ENCODE data around the gene PPP1R2. TPM values are rescaled to one million over a fixed set of nuclear protein-coding genes. Genes with fewer than 3 reads are reported as not detected.

The PPP1R2 gene
- total RNA-seq, 1 donor = 203 TPM

DNA sequence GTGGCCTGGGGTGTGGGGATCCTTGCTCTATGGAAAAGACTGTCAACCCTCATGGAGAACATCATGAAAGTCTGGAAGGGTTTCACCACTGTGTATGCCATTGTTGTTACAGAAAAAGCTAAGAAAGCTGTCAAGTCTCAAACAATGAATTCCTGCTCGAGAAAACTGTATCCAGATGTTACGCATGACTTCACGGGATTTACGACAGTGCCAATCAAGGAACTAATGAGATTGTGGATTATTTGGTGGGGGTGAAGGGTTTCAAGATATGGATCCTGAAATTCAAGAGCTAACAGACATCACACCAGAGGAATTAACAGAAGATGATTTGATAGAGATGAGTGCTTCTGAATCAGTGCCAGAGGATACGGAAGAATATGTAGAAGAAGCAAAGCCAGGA, 7.8 kb downstream of the PPP1R2 start:
- Histone ChIP-seq H3K9me3 (ENCODE audit: low read depth, low read length) (no peaks in the 10 kb centered on the region), H3K27ac (ENCODE audit: low read depth, low read length) (no peak overlapping the region), H3K4me3 (ENCODE audit: insufficient read depth, low read length) (no peak overlapping the region), H3K4me1 (ENCODE audit: insufficient read depth, low read length) (no peaks in the 10 kb centered on the region), H4K20me1 (ENCODE audit: insufficient read depth, low read length) (peaks cover 62% of the 10 kb centered on the region), H3K79me2 (ENCODE audit: insufficient read depth, low read length) (peaks cover 80% of the 10 kb centered on the region), H3K4me2 (ENCODE audit: insufficient read depth, low read length) (no peak overlapping the region), H2AFZ (ENCODE audit: low read length) (no peak overlapping the region), H3K27me3 (ENCODE audit: insufficient read depth, low read length) (no peaks in the 10 kb centered on the region), H3K36me3 (ENCODE audit: insufficient read depth, low read length) (no peaks in the 10 kb centered on the region)
- no peak for DNase-seq (ENCODE audit: insufficient read length, low spot score, missing footprints)
- TF ChIP-seq, protein P1, sequence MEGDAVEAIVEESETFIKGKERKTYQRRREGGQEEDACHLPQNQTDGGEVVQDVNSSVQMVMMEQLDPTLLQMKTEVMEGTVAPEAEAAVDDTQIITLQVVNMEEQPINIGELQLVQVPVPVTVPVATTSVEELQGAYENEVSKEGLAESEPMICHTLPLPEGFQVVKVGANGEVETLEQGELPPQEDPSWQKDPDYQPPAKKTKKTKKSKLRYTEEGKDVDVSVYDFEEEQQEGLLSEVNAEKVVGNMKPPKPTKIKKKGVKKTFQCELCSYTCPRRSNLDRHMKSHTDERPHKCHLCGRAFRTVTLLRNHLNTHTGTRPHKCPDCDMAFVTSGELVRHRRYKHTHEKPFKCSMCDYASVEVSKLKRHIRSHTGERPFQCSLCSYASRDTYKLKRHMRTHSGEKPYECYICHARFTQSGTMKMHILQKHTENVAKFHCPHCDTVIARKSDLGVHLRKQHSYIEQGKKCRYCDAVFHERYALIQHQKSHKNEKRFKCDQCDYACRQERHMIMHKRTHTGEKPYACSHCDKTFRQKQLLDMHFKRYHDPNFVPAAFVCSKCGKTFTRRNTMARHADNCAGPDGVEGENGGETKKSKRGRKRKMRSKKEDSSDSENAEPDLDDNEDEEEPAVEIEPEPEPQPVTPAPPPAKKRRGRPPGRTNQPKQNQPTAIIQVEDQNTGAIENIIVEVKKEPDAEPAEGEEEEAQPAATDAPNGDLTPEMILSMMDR (IDR thresholded peaks at IDR 0.05; ENCODE audit: extremely low read depth, low read depth, low read length) = no peak

DNA sequence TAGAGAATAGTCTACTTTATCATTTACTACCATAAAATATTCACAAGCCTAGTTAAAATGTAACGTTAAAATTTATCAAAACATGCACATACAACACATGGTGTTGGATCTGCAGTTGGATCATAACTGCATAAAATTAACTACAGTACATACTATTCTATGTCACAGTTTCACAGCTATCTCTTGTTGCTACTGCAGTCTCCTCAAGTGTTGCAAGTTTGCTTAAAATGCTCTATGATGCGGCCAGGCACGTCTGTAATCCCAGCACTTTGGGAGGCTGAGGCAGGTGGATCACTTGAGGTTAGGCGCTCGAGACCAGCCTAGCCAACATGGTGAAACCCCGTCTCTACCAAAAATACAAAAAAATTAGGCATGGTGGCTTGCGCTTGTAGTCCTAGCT, 10.3 kb downstream of the PPP1R2 start:
- no peak overlapping the region for H3K4me2 ChIP-seq (ENCODE audit: insufficient read depth, low read length)
- DNase-seq (ENCODE audit: insufficient read length, low spot score, missing footprints) = no peak
- no peaks in the 10 kb centered on the region for H3K27me3 ChIP-seq (ENCODE audit: insufficient read depth, low read length)
- no peaks in the 10 kb centered on the region for H3K9me3 ChIP-seq (ENCODE audit: low read depth, low read length)
- no peaks in the 10 kb centered on the region for H3K4me1 ChIP-seq (ENCODE audit: insufficient read depth, low read length)
- no peak overlapping the region for H3K4me3 ChIP-seq (ENCODE audit: insufficient read depth, low read length)
- TF ChIP-seq, protein P1 (IDR thresholded peaks at IDR 0.05; ENCODE audit: extremely low read depth, low read depth, low read length) = no peak
- H4K20me1 ChIP-seq (ENCODE audit: insufficient read depth, low read length) = peaks cover 42% of the 10 kb centered on the region
- H3K79me2 ChIP-seq (ENCODE audit: insufficient read depth, low read length) = peaks cover 59% of the 10 kb centered on the region
- H3K36me3 ChIP-seq (ENCODE audit: insufficient read depth, low read length) = peaks cover 3% of the 10 kb centered on the region
- H3K27ac ChIP-seq (ENCODE audit: low read depth, low read length) = no peak overlapping the region
- H2AFZ ChIP-seq (ENCODE audit: low read length) = no peak overlapping the region

DNA sequence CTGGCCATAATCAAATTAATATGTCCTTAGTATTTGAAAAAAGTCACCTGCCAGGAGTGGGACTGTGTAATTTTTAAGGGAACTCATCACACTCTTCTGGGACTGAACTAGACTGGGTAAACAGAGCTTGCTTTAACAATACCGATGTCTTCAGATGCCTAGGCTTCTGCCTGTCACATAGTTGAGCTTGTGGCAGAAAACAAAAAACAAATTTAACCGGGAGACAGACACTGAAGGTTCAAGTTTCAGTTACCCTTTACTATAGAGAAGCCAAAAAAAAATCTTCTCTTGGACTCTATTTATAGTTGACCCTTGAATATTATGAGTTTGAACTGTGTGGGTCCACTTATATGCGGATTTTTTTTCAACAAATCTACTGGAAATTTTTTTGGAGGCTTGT, 10.8 kb downstream of the PPP1R2 start:
- Histone ChIP-seq H3K27ac (ENCODE audit: low read depth, low read length) (no peak overlapping the region), H3K4me3 (ENCODE audit: insufficient read depth, low read length) (no peak overlapping the region), H4K20me1 (ENCODE audit: insufficient read depth, low read length) (peaks cover 40% of the 10 kb centered on the region), H2AFZ (ENCODE audit: low read length) (no peak overlapping the region), H3K9me3 (ENCODE audit: low read depth, low read length) (no peaks in the 10 kb centered on the region), H3K27me3 (ENCODE audit: insufficient read depth, low read length) (no peaks in the 10 kb centered on the region), H3K79me2 (ENCODE audit: insufficient read depth, low read length) (peaks cover 55% of the 10 kb centered on the region), H3K4me2 (ENCODE audit: insufficient read depth, low read length) (no peak overlapping the region), H3K36me3 (ENCODE audit: insufficient read depth, low read length) (peaks cover 3% of the 10 kb centered on the region), H3K4me1 (ENCODE audit: insufficient read depth, low read length) (no peaks in the 10 kb centered on the region)
- TF ChIP-seq, protein P1 (IDR thresholded peaks at IDR 0.05; ENCODE audit: extremely low read depth, low read depth, low read length) = no peak
- no peak for DNase-seq (ENCODE audit: insufficient read length, low spot score, missing footprints)

DNA sequence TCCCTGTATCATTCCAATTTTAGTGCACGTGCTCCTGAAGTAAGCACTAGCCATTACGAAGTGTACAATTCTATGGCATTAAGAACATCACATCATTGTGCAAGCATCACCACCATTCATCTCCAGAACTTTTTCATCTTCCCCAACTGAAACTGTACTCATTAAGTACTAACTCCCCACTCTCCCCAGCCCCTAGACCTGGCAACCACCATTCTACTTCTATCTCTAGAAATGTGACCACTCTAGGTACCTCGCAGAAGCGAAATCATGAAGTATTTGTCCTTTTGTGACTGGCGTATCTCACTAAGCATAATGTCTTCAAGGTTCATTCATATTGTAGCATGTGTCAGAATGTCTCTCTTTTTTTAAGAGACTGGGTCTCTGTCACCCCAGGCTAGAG, 11.4 kb downstream of the PPP1R2 start:
- peaks cover 40% of the 10 kb centered on the region for H4K20me1 ChIP-seq (ENCODE audit: insufficient read depth, low read length)
- H3K4me1 ChIP-seq (ENCODE audit: insufficient read depth, low read length) = no peaks in the 10 kb centered on the region
- peaks cover 54% of the 10 kb centered on the region for H3K79me2 ChIP-seq (ENCODE audit: insufficient read depth, low read length)
- H3K27me3 ChIP-seq (ENCODE audit: insufficient read depth, low read length) = no peaks in the 10 kb centered on the region
- TF ChIP-seq, protein P1 (IDR thresholded peaks at IDR 0.05; ENCODE audit: extremely low read depth, low read depth, low read length) = no peak
- no peaks in the 10 kb centered on the region for H3K9me3 ChIP-seq (ENCODE audit: low read depth, low read length)
- no peak overlapping the region for H3K4me2 ChIP-seq (ENCODE audit: insufficient read depth, low read length)
- H3K36me3 ChIP-seq (ENCODE audit: insufficient read depth, low read length) = peaks cover 3% of the 10 kb centered on the region
- no peak overlapping the region for H2AFZ ChIP-seq (ENCODE audit: low read length)
- no peak overlapping the region for H3K27ac ChIP-seq (ENCODE audit: low read depth, low read length)
- DNase-seq (ENCODE audit: insufficient read length, low spot score, missing footprints) = no peak
- no peak overlapping the region for H3K4me3 ChIP-seq (ENCODE audit: insufficient read depth, low read length)
